ENCODE measurements around the gene C1S. TPM values are rescaled to one million over a fixed set of nuclear protein-coding genes. Genes with fewer than 3 reads are reported as not detected.

Gene C1S
- total and polyA plus RNA-seq, 8 donors = 111 to 326 (median 124) TPM

- ATAC-seq = no peak
- H3K4me3 ChIP-seq = peak overlapping the region; percentile 90 to 95
These were observed 41.4 kb upstream of the C1S start for GRCh38 chr12:7019043-7019569.

DNA sequence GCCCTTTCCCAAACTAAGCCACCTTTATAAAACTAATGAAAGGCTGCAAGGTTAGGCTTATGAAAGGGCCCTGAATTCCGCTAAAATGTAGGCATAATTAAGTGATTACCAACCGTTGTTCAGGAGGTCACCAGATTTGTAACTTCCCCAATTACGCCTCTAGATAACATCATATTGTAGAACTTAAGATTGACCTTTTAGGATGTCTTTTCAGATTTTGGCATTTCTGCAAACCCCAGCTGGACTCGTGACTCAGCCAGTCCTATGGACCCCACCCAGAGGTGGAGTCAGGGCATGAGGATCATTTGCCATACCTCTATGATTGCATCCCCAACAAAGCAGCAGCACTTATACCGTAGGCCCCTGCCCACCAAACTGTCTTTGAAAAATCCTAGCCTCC, 38.6 kb upstream of the C1S start:
- peaks cover 5 to 20% of the 10 kb centered on the region in 2 donors for H3K4me1 ChIP-seq
- H3K27ac ChIP-seq = no peak overlapping the region
- H3K36me3 ChIP-seq = no peaks in the 10 kb centered on the region
- no peak for ATAC-seq
- no peak for DNase-seq
- intact Hi-C loops (cut with DNase I) = no loop called here
- TF ChIP-seq, protein P1, sequence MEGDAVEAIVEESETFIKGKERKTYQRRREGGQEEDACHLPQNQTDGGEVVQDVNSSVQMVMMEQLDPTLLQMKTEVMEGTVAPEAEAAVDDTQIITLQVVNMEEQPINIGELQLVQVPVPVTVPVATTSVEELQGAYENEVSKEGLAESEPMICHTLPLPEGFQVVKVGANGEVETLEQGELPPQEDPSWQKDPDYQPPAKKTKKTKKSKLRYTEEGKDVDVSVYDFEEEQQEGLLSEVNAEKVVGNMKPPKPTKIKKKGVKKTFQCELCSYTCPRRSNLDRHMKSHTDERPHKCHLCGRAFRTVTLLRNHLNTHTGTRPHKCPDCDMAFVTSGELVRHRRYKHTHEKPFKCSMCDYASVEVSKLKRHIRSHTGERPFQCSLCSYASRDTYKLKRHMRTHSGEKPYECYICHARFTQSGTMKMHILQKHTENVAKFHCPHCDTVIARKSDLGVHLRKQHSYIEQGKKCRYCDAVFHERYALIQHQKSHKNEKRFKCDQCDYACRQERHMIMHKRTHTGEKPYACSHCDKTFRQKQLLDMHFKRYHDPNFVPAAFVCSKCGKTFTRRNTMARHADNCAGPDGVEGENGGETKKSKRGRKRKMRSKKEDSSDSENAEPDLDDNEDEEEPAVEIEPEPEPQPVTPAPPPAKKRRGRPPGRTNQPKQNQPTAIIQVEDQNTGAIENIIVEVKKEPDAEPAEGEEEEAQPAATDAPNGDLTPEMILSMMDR (IDR thresholded peaks at IDR 0.05) = no peak
- no peak overlapping the region for H3K4me3 ChIP-seq
- H3K9me3 ChIP-seq = no peaks in the 10 kb centered on the region
- H3K27me3 ChIP-seq = no peaks in the 10 kb centered on the region

More at GRCh38 chr12:7019043-7019569, 41.4 kb upstream of the C1S start:
- Histone ChIP-seq H3K36me3 (peaks cover 0 to 8% of the 10 kb centered on the region in 2 donors), H3K9me3 (no peaks in the 10 kb centered on the region), H3K27me3 (no peaks in the 10 kb centered on the region), H3K4me1 (peaks cover 15 to 49% of the 10 kb centered on the region in 2 donors), H3K27ac (peak overlapping the region; percentile 88 to 91)
- intact Hi-C loops (cut with DNase I) = no loop called here
- DNase-seq = no peak
- TF ChIP-seq, protein P1 (IDR thresholded peaks at IDR 0.05) = no peak

DNA sequence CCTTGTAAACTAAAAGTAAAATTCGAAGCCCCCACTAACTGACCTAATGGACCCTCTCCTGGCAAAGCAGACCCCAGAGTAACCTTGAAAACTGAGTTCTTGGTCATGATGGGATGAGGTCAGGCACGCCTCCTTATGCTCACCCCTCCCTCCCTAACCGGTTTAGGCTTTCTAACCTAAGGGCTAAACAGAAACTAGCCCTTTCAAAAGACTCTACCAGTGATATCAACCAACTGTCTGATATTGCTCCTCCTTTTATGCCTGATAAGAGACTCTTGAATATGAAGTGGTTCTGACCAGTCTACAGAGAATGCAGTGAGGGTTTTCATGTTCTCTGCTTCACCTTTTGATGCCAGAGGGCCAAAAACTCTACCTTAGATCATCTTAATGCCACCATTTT, 37.4 kb upstream of the C1S start:
- intact Hi-C loops (cut with DNase I) = no loop called here
- TF ChIP-seq, protein P1 (IDR thresholded peaks at IDR 0.05) = no peak
- H3K4me3 ChIP-seq = no peak overlapping the region
- H3K4me1 ChIP-seq = peaks cover 0 to 11% of the 10 kb centered on the region in 2 donors
- H3K9me3 ChIP-seq = no peaks in the 10 kb centered on the region
- ATAC-seq (no peak), DNase-seq (no peak)
- no peaks in the 10 kb centered on the region for H3K27me3 ChIP-seq
- H3K36me3 ChIP-seq = no peaks in the 10 kb centered on the region
- H3K27ac ChIP-seq = no peak overlapping the region

GRCh38 chr12:7026854-7027253, 33.7 kb upstream of the C1S start:
- H3K4me1 ChIP-seq = no peaks in the 10 kb centered on the region
- no peaks in the 10 kb centered on the region for H3K9me3 ChIP-seq
- H3K27me3 ChIP-seq = no peaks in the 10 kb centered on the region
- intact Hi-C loops (cut with DNase I) = no loop called here
- DNase-seq = no peak
- no peak overlapping the region for H3K27ac ChIP-seq
- H3K36me3 ChIP-seq = no peaks in the 10 kb centered on the region
- TF ChIP-seq, protein P1 (IDR thresholded peaks at IDR 0.05) = no peak
- no peak for ATAC-seq
- H3K4me3 ChIP-seq = no peak overlapping the region

DNA sequence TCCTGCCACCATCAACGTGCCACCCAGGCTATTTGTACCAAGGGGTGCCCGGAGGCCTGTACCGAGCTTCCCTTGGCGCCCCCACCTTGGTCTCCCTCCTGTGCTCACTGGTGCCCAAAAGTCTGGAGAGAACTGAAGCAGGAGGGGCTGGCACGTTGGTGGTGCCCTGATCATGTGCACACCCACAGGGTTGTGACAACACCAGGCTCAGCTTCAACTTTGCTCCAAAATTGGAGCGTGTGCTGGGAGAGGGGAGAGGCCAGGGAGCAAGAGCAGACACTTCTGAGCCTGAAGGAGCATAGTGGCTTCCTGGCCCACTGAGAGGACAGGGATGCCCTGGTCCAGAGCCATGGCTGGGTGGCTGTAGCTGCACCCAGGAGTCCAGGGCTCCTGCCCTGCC, 29.2 kb upstream of the C1S start:
- no peaks in the 10 kb centered on the region for H3K36me3 ChIP-seq
- H3K4me1 ChIP-seq = no peaks in the 10 kb centered on the region
- no peaks in the 10 kb centered on the region for H3K9me3 ChIP-seq
- TF ChIP-seq, protein P1 (IDR thresholded peaks at IDR 0.05) = no peak
- intact Hi-C loops (cut with DNase I) = no loop called here
- H3K27ac ChIP-seq = no peak overlapping the region
- H3K27me3 ChIP-seq = no peaks in the 10 kb centered on the region
- DNase-seq (no peak), ATAC-seq (no peak)
- H3K4me3 ChIP-seq = no peak overlapping the region
